ENCODE results near the gene C16orf86.

Gene C16orf86

DNA sequence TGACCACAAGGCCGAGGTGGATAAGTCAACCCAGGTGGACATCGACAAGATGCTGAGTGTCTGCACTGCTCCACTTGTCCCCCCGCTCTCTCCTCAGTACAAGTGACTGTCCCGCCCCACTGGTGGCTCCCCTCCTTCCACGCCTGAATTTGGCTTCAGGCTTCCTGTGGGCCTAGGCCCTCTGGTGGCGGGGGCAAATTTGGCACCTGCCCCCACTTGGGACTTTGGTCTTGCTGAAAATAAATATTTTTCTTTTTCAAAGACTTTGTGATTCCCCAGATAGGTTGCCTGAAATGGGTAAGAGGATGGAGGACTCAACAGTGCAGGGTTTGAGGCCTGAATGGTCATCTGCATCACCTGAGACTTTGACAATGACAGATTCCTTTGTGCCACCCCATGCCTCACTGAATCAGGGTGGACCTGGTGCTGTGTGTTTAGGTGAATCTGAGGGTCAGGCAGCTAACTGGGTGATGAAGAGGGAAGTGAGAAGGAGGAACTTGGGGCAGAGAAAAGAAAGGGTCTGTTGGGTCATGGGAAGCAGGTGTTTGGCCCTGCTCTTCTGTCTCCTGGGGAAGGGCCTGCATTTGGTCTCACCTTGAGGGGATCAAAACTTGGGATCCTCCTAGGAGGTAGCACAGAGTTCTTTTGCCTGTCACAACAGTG lies 2.0 kb downstream of the C16orf86 start:
- TF ChIP-seq, protein P1, sequence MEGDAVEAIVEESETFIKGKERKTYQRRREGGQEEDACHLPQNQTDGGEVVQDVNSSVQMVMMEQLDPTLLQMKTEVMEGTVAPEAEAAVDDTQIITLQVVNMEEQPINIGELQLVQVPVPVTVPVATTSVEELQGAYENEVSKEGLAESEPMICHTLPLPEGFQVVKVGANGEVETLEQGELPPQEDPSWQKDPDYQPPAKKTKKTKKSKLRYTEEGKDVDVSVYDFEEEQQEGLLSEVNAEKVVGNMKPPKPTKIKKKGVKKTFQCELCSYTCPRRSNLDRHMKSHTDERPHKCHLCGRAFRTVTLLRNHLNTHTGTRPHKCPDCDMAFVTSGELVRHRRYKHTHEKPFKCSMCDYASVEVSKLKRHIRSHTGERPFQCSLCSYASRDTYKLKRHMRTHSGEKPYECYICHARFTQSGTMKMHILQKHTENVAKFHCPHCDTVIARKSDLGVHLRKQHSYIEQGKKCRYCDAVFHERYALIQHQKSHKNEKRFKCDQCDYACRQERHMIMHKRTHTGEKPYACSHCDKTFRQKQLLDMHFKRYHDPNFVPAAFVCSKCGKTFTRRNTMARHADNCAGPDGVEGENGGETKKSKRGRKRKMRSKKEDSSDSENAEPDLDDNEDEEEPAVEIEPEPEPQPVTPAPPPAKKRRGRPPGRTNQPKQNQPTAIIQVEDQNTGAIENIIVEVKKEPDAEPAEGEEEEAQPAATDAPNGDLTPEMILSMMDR (IDR thresholded peaks at IDR 0.05) = no peak
- no peak for DNase-seq (ENCODE audit: low spot score)
- H3K4me3 ChIP-seq = no peak overlapping the region
- peak overlapping the region in 1 of 2 donors; percentile 96 for H3K27ac ChIP-seq

DNA sequence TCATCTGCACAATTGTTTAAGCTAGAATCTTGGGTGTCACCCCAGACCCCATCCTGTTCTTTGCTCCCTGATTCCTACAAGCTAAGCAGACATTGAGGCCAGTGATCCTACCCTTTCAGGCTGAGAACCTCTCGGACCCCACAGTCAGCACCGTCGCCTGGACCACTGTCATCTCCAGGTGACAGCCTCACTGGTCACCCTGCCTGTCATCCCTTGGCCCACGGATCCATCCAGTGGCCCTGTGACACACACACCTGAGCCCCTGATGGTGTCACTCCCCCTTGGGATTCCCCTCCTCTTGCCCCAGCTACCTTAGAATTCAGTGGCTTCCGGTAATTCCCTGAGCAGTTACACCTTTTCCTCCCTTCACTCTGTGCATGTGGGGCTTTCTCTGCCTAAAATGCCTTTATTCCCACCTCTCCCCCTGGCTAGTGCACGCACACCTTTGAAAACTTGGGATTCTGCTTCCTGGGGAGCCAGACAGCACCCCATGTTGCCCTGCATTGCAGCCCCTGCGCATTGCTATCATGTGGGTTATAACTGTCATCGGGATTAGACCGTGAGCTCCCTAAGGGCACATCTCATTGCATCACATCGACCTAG lies 3.0 kb downstream of the C16orf86 start:
- TF ChIP-seq, protein P1 (IDR thresholded peaks at IDR 0.05) = no peak
- no peak for DNase-seq (ENCODE audit: low spot score)
- no peak overlapping the region for H3K27ac ChIP-seq
- no peak overlapping the region for H3K4me3 ChIP-seq

GRCh38 chr16:67672306-67672705 lies 5.7 kb downstream of the C16orf86 start:
- H3K4me3 ChIP-seq = no peak overlapping the region
- H3K27ac ChIP-seq = peak overlapping the region in 1 of 2 donors; percentile 19
- TF ChIP-seq, protein P1 (IDR thresholded peaks at IDR 0.05) = no peak
- DNase-seq (ENCODE audit: low spot score) = no peak

DNA sequence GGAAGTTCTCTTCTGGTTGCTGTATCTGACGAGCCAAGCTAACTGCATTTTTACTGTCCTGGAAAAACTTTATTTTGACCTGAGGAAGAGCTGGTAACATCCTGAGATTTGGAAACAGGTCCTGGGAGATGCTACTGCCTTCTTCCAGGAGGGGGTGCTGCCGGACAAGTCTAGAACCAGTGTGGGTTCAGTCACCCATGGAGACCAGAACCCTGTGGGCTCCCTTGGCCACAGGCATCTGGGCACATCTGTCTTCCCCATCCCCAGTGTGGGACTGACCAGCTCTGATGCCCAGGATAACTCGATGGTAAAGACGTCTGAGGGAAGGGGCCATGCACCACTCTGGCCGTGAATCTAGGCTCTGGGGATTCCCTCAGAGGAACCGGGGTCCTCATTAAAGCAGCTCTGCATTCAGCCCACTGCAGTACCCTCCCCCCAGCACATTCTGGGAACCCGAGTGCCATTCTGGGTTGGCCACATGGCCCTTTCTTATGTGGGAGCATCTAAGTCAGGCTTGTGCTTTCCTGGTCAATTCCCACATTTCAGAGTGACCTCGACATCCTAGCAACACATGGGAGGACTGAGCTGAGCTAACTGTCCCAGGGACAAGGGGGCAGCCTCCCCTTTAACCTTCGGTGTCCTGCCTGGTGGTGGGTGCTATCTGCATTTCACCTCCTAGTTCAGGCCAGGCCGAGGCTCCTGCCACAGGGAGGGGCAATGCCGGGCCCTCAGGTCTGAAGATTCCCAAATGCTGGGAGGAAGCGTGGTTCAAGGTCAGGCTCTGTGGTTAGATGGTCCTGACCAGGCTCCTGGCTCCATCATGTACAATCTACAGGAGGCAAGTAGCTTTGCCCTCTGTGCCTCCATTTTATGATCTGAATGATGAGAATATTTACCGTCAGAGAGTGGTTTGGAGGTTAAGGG lies 6.4 kb downstream of the C16orf86 start:
- Histone ChIP-seq H3K4me3 (no peak overlapping the region), H3K27ac (peak overlapping the region; percentile 32 to 82)
- TF ChIP-seq, protein P1 (IDR thresholded peaks at IDR 0.05) = no peak
- DNase-seq (ENCODE audit: low spot score) = peak; percentile 78

GRCh38 chr16:67673712-67674580 lies 7.3 kb downstream of the C16orf86 start:
- Histone ChIP-seq H3K27ac (peak overlapping the region in 1 of 2 donors; percentile 82), H3K4me3 (peak overlapping the region; percentile 34)
- TF ChIP-seq, protein P1 (IDR thresholded peaks at IDR 0.05) = no peak
- DNase-seq (ENCODE audit: low spot score) = peak; percentile 79

DNA sequence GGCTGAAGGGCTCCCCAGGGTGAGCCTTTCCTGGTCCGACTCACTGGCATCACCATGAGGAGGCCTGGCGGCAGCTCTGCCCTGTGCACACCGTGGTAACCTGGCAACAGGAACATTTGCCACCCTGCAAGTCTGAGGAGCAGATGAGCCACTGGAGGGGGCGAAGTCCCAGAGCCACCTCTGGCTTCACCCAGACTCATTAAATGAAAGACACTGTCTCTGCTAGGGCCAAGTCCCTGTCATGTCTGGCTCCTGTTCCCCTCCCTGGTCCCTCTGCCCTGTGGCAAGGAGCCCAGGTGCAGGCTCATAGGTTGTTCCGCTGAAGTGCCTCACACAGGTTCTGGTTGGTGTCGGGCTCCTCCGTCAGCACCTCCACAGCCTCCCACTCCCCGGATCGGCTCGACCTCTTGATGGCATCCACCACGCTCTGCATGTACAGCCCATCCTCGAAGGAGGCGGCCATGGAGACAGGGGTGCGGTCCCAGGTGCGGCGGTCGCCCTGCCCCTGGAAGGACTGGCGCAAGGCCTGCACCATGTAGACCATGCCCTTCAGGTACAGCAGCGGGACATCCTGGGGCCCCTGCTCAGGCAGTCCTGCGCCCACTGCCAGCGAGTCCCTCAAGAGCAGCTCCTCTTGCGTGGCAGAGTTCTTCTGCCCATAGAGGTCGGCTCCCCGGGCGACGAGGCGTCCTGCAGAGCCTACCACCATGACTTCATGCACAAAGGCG lies 8.4 kb downstream of the C16orf86 start:
- DNase-seq (ENCODE audit: low spot score) = peak; percentile 71
- no peak overlapping the region for H3K4me3 ChIP-seq
- H3K27ac ChIP-seq = peak overlapping the region in 1 of 2 donors; percentile 82
- TF ChIP-seq, protein P1 (IDR thresholded peaks at IDR 0.05) = no peak

All from coronary artery (tissue), 2 donors.